ENCODE results near the gene VRTN.
"Not testable (repeated sequence)": the region's sequence is repeated elsewhere in the genome, so short reads cannot be mapped to it uniquely, and the experiment has no call there.

Gene VRTN

GRCh38 chr14:74348241-74348734, at the start of gene VRTN:
Gene VRTN (plus strand): TSS chr14:74348471. CDS start chr14:74356784, 8,313 bp downstream.
- DNase-seq, result no peak

DNA sequence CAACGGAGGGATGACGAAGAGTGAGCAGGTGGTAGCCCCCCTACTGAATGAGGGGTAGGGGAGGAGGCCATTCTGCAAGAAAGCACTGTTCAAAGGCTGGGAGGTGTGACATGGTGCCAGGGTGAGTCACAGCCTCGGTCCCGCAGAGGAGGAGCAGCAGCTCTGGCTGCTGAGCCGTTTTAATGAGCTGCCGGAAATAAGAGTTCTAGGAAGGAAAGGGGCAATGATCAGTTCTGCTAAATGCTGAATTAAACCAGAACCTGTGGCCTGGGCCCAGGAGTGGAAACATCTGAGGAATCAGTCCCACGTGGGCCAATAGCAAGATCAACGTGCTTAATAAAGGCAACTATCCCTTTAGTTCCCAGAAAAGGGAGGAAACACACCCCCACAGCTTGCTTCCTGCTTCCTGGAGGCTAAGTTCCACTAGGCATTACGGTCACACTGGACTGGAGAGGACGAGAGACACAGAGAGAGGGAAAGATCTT, 49.2 kb upstream of the VRTN start:
- no peak for DNase-seq

DNA sequence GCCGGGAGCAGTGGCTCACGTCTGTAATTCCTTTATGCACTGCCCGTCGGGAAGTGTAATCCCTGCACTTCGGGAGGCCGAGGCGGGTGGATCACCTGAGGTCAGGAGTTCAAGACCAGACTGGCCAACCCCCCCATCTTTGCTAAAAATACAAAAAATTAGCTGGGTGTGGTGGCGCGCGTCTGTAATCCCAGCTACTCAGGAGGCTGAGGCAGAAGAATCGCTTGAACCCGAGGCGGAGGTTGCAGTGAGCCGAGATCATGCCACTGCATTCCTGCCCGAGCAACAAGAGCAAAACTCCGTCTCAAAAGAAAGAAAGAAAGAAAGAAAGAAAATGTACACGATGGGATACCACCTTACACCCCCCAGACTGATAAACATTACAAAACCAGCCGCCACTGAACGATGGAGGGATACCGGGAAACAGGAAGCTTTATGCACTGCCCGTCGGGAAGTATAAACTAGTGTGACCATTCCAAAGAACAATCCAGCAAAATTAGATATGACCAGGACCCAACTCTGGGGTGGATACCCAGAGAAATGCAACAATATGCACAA, 46.6 kb upstream of the VRTN start:
- no peak for DNase-seq

- no peak for DNase-seq
Observed at GRCh38 chr14:74302152-74302628, 46.1 kb upstream of the VRTN start.

GRCh38 chr14:74302634-74303569, 45.4 kb upstream of the VRTN start, which contains the start of gene ABCD4:
Gene ABCD4 (minus strand): TSS chr14:74302934. CDS start chr14:74302912, 22 bp downstream.
- peak; percentile 62 for DNase-seq

GRCh38 chr14:74308695-74309094, 39.6 kb upstream of the VRTN start:
- DNase-seq, result no peak

- DNase-seq, result no peak
Observed at GRCh38 chr14:74309125-74310022, 38.9 kb upstream of the VRTN start.

DNA sequence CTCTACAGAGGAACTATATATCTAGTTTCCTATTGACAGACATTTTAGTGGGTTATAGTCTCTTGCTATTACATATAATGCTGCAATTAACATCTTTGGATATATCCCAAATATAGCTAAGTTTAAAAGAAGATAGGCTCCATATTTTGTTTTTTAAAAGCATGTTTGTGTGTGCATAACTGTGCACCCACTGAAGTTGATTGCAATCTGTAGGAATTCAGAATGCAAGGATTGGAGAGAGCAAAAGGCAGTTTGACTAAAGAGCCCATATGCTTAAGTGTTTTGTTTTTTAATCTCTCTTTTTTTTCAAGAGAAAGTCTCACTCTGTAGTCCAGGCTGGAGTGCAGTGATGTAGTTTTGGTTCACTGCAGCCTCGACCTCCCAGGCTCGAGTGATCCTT, 36.1 kb upstream of the VRTN start:
- no peak for DNase-seq

DNA sequence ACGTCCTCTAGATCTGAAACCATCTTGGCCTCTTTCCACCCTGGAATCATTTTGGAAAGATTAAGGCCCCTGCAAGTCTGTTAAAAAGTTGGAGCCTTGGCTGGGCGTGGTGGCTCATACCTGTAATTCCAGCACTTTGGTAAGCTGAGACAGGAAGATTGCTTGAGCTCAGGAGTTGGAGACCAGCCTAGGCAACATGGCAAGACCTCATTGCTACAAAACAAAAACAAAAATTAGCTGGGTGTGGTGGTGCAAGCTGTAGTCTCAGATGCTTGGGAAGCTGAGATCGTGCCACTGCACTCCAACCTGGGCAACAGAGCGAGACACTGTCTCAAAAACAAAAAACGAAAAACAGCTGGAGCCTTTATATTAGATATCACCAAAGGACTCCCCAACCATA, 34.7 kb upstream of the VRTN start:
- no peak for DNase-seq

GRCh38 chr14:74314576-74314975, 33.7 kb upstream of the VRTN start:
- no peak for DNase-seq

- DNase-seq, result no peak
Observed at GRCh38 chr14:74324931-74325361, 23.3 kb upstream of the VRTN start.

DNA sequence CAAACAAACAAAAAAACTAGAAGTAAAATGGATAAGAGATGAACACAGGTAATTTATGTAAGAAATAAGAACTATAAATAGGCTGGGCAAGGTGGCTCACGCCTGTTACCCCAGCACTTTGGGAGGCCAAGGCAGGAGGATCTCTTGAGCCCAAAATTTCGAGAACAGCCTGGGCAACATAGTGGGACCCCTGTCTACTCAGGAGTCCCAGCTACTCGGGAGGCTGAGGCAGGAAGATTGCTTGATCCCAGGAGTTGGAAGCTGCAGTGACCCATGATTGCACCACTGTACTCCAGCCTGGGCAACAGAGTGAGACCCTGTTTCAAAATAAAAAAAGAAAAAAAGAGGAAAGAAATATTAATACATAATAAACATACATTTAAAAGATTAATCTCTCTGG, 22.8 kb upstream of the VRTN start:
- no peak for DNase-seq

DNA sequence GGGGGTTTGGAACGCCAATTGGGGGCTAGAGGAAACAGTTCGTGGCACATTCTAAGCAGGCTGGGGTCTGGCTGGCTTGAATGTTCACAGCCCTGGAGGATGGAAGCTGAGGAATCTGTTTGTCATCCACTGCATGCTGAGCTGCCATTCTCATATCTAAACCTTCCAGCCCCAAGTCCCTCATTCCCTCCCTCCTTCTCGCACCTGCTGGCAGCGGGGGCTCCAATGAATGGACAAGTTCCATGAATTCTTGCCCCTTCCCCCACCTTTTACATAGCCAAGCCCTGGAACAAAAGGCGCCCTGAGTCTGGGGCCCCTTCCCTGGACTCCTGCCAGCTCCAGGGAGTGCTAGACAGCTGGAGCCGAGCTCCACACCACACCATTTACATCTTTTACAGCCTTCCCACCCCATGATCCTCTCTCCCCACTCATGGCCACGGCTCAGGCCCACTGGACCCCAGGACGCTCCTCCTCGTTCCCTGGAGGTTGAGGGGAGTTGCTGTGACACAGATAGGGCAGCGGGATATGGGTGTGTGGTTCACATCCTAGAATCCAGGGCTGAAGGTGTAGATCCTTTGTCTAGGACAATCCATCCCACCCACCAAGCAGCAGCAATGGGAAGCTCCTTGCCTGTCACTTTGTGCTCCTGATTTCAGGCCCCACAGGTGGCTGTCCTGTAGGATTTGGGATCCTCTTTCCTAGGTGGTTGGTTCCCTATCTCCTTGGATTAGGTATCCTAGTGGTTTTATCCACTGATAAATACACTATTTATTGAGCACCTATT, 21.7 kb upstream of the VRTN start:
- no peak for DNase-seq

DNA sequence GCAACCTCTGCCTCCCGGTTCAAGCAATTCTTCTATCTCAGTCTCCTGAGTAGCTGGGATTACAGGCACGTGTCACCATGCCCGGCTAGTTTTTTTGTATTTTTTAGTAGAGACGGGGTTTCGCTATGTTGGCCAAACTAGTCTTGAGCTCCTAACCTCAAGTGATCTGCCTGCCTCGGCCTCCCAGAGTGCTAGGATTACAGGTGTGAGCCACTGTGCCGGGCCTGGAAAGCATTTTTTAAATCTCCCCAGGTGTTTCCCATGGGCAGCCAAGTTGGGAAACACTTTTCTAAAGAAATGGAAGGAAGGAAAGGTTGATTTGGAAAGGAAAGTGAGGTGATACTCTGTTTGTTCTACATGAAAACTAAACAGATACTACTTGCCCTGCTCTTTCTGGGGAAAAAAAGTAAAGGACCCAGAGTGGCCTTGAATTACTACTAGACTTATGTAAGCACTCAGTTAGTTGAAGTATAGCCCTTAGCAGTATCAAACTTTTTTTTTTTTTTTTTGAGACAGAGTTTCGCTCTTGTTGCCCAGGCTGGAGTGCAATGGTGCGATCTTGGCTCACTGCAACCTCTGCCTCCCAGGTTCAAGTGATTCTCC, 18.2 kb upstream of the VRTN start:
- not testable (repeated sequence) for DNase-seq

GRCh38 chr14:74333909-74334308, 14.4 kb upstream of the VRTN start:
- no peak for DNase-seq

GRCh38 chr14:74346341-74346740, 1.9 kb upstream of the VRTN start:
- no peak for DNase-seq

GRCh38 chr14:74347097-74347794, 1.0 kb upstream of the VRTN start:
- no peak for DNase-seq

- no peak for DNase-seq
Observed at GRCh38 chr14:74347795-74348100, 523 bp upstream of the VRTN start.

- DNase-seq, result no peak
Observed at GRCh38 chr14:74348735-74349463, 628 bp downstream of the VRTN start.

DNA sequence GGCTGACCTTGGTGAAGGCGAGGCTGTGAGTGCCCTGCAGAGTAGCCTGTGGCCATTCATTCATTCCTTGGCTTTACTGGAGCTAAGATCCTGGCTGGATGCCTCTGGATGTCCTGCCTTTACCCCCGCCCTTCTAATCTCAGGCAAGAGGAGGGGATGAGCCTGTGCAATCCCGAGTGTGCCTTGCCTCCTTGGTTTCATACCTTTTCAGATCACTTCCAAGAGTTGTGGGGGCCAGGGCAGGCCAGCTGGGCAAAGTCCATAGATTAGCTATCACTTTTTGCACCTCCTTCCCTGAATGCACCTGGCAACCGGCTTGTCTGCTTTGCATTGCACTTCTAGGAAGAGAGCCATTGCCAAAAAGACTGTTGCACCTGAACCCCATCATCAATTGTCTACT, 1.5 kb downstream of the VRTN start:
- DNase-seq, result no peak
